Pancreas (tissue), 10 donors: ENCODE results near the gene CUX1. TPM values are rescaled to one million over a fixed set of nuclear protein-coding genes. Genes with fewer than 3 reads are reported as not detected.

Experiments
- ATAC-seq, 4 donors: fragments of 200-7000 bp; cut with Tn5 transposase; one replicate each; pipeline versions ENCODE4 v1.8.0 to v1.9.1; 2020; ENCODE audit warnings: mild to moderate bottlenecking in 4 of 4, moderate library complexity in 4 of 4
- DNase-seq, 6 donors: peaks; one replicate each; pipeline ENCODE4 v3.0.0-alpha.2; 2020
- FAIRE-seq: peaks from 2 replicates; lab custom pipeline; 2012; peaks lifted over from hg19 to GRCh38; lab: Jason Lieb, UNC
- H3K27ac ChIP-seq, 4 donors: fragments of 200-600 bp; sonication (generic); 1 replicate in 3 of 4; 2 replicates in 1 of 4; pipeline versions ENCODE4 v1.5.0 to v1.8.0; 2020
- H3K27me3 ChIP-seq, 4 donors: fragments of 200-600 bp; one replicate each; pipeline ENCODE4 v1.8.0; 2021
- H3K36me3 ChIP-seq, 3 donors: fragments of 200-600 bp; sonication (generic) in 1 of 3; one replicate each; pipeline versions ENCODE4 v1.5.0 to v1.8.0; 2020 to 2021
- H3K4me1 ChIP-seq, 3 donors: fragments of 200-600 bp; one replicate each; pipeline ENCODE4 v1.8.0; 2021
- H3K4me3 ChIP-seq, 4 donors: fragments of 200-600 bp; sonication (generic) in 2 of 4; one replicate each; pipeline versions ENCODE4 v1.5.0 to v1.8.0; 2020 to 2021
- H3K9me3 ChIP-seq, 4 donors: fragments of 200-600 bp; one replicate each; pipeline ENCODE4 v1.8.0; 2021
- CTCF ChIP-seq, 4 donors: fragments of 200-600 bp; sonication (generic) in 3 of 4; IDR thresholded peaks; one replicate each; pipeline versions ENCODE4 v1.5.0 to v1.8.0; 2021; ENCODE audit warnings: antibody characterized with exemption in 4 of 4
- WGBS, 2 donors: extraction: QIAGEN DNeasy Blood & Tissue Kit; methylation state at CpG; one replicate each; pipeline ENCODE4 v1.1.7; 2013; 5-methylcytosine and 5-hydroxymethylcytosine counted together
- intact Hi-C, 3 donors: fragments of 100-400 bp; cut with DNase I; formaldehyde crosslinking; loops; one replicate each; pipeline versions ENCODE4 v1.11.1 to v1.14.2; 2022
- polyA plus RNA-seq, 2 donors: library from polyadenylated mRNA; stranded (reverse); fragments of 200-250 nt; gene quantifications; one replicate each; pipeline ENCODE4 v1.2.3, GENCODE V29; 2013
- total RNA-seq, 6 donors: library from RNA; stranded (reverse); fragmentation: NEBNext Ultra II Directional in 4 of 6; extraction: Animal tissue kit (Norgen Biotek cat#: 25700) in 4 of 6; gene quantifications; one replicate each; pipeline versions ENCODE4 v1.2.1 to v1.2.4, GENCODE V29; 2021 to 2023
- donor health status: healthy with polysubstance abuse.
- donor health status: DM: no; HTN: no; CAD: no; lungs with moderate emphysema.
- donor health status: DM: no; HTN: no; CAD: no.
- donor health status: control.
- donor health status: control.
- donor health status: Bipolar disorder and iron deficiency.
- donor health status: DM: yes; HTN: yes; CAD: no.
- donor health status: DM: no; HTN: no; CAD: no.
- donor health status: DM: no; HTN: no; CAD: no.
- donor health status: DM: yes; HTN: yes; CAD: no.

The CUX1 gene
- total and polyA plus RNA-seq, 8 donors: 18.9 to 61.2 (median 45.1) TPM

DNA sequence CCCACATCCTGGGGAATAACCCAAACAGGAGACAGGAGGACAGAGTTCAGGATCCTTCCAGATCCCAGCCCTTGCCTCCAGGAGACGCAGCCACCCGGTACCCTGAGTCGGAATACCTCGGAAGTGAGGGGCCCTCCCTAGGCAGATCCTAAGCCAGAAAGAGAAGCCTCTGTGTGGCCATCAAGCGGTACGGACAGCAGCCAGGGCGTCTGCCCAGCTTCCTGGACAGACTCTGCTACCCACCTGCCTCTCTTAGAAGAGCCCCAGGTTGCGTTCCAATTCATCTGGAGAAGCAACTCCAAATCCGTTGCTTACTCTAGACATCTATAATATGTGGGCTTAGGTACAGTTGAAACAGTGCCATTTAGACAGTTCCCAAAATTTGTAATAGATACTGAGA lies 249.1 kb downstream of the CUX1 start:
- ATAC-seq (no peak), FAIRE-seq (no peak), DNase-seq (no peak)
- no peaks in the 10 kb centered on the region for H3K27me3 ChIP-seq
- TF ChIP-seq CTCF (IDR thresholded peaks at IDR 0.05): no peak
- no peak overlapping the region for H3K27ac ChIP-seq
- H3K4me3 ChIP-seq: no peak overlapping the region
- H3K9me3 ChIP-seq: no peaks in the 10 kb centered on the region
- H3K36me3 ChIP-seq: no peaks in the 10 kb centered on the region
- WGBS, 2 donors: 93 to 98% methylated on average over 9 of the region's 9 CpGs
- no peaks in the 10 kb centered on the region for H3K4me1 ChIP-seq
- intact Hi-C loops: no loop called here

DNA sequence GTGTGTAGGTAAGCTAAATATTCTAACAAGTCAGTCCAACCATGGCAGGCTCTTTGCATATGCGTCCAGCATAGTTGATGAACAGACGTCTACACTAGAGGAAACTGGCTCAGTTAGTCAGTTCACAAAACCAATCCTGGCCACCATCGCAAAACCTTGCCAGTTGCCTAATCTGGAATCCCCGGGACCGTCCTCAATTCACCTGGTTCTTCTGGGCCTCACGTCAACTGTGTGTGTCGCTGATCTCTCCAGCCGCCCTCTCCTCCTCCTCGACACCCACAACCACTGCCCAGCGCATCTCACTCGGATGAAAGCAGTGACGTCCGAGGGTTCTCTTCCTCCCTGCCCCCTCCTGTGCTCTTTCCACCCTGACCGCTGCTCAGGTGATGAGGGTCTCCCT lies 251.4 kb downstream of the CUX1 start:
- Histone ChIP-seq H3K4me3 (no peak overlapping the region), H3K36me3 (no peaks in the 10 kb centered on the region), H3K9me3 (no peaks in the 10 kb centered on the region), H3K27ac (no peak overlapping the region), H3K27me3 (no peaks in the 10 kb centered on the region), H3K4me1 (peaks cover 0 to 2% (median 0%) of the 10 kb centered on the region in 3 donors)
- DNase-seq (no peak), FAIRE-seq (no peak), ATAC-seq (no peak)
- intact Hi-C loops: no loop called here
- TF ChIP-seq CTCF (IDR thresholded peaks at IDR 0.05): no peak
- WGBS, 2 donors: 88 to 91% methylated on average over 14 of the region's 14 CpGs

- Histone ChIP-seq H3K4me1 (peaks cover 0 to 4% (median 0%) of the 10 kb centered on the region in 3 donors), H3K27me3 (no peaks in the 10 kb centered on the region), H3K4me3 (no peak overlapping the region), H3K36me3 (no peaks in the 10 kb centered on the region), H3K27ac (no peak overlapping the region), H3K9me3 (no peaks in the 10 kb centered on the region)
- intact Hi-C loops: no loop called here
- WGBS, 2 donors: 90% methylated on average over 7 of the region's 7 CpGs
- TF ChIP-seq CTCF (IDR thresholded peaks at IDR 0.05): no peak
- FAIRE-seq (no peak), ATAC-seq (no peak), DNase-seq (no peak)
Measured at GRCh38 chr7:102069931-102070629, 252.7 kb downstream of the CUX1 start.

GRCh38 chr7:102072003-102072402 lies 254.6 kb downstream of the CUX1 start:
- Histone ChIP-seq H3K36me3 (no peaks in the 10 kb centered on the region), H3K4me3 (no peak overlapping the region), H3K27ac (no peak overlapping the region), H3K9me3 (no peaks in the 10 kb centered on the region), H3K27me3 (no peaks in the 10 kb centered on the region), H3K4me1 (peaks cover 0 to 4% (median 0%) of the 10 kb centered on the region in 3 donors)
- intact Hi-C loops: no loop called here
- no peak for FAIRE-seq
- ATAC-seq: no peak
- DNase-seq: no peak
- no peak for TF ChIP-seq CTCF (IDR thresholded peaks at IDR 0.05)
- WGBS, 2 donors: 99% methylated on average over 5 of the region's 5 CpGs

GRCh38 chr7:102072636-102073209 lies 255.3 kb downstream of the CUX1 start:
- ATAC-seq (no peak), FAIRE-seq (no peak), DNase-seq (no peak)
- 97 to 98% methylated on average over 8 of the region's 8 CpGs for WGBS, 2 donors
- no peak overlapping the region for H3K27ac ChIP-seq
- H3K4me3 ChIP-seq: no peak overlapping the region
- intact Hi-C loops: no loop called here
- no peaks in the 10 kb centered on the region for H3K27me3 ChIP-seq
- TF ChIP-seq CTCF (IDR thresholded peaks at IDR 0.05): no peak
- no peaks in the 10 kb centered on the region for H3K36me3 ChIP-seq
- H3K9me3 ChIP-seq: no peaks in the 10 kb centered on the region
- H3K4me1 ChIP-seq: peaks cover 0 to 4% (median 0%) of the 10 kb centered on the region in 3 donors
